Natural killer cell (primary cell): ENCODE results near the gene KDM4C. TPM values are rescaled to one million over a fixed set of nuclear protein-coding genes. Genes with fewer than 3 reads are reported as not detected.

ENCODE experiments used
- ATAC-seq, 3 donors: fragments of 150-1000 bp in 2 of 3; fragments of 200-7000 bp in 1 of 3; cut with Tn5 transposase; 1 replicate in 1 of 3; 2 replicates in 2 of 3; pipeline ENCODE4 v1.10.0; 2021; ENCODE audit warnings: mild to moderate bottlenecking in 2 of 3, moderate library complexity in 2 of 3
- DNase-seq, 2 donors: peaks; one replicate each; pipeline versions ENCODE4 v3.0.0 to v3.0.0-alpha.2; 2013 to 2021; ENCODE audit warnings: mixed read lengths in 1 of 2
- H3K27ac ChIP-seq: one replicate; pipeline ENCODE4 v1.5.1; 2013; ENCODE audit warnings: mild to moderate bottlenecking, low read length
- H3K27me3 ChIP-seq: one replicate; pipeline ENCODE4 v1.6.1; 2013; ENCODE audit warnings: low read length; ENCODE audit not compliant: control insufficient read depth, insufficient read depth
- H3K36me3 ChIP-seq: one replicate; pipeline ENCODE4 v1.6.1; 2013; ENCODE audit warnings: low read length; ENCODE audit not compliant: control insufficient read depth, insufficient read depth
- H3K4me1 ChIP-seq: one replicate; pipeline ENCODE4 v1.6.1; 2013; ENCODE audit warnings: low read length; ENCODE audit not compliant: control insufficient read depth, insufficient read depth
- H3K4me3 ChIP-seq: one replicate; pipeline ENCODE4 v1.5.1; 2013; ENCODE audit warnings: low read length
- H3K9me3 ChIP-seq: one replicate; pipeline ENCODE4 v1.6.1; 2013; ENCODE audit warnings: low read length; ENCODE audit not compliant: control insufficient read depth, insufficient read depth
- H3K27ac Mint-ChIP-seq, 2 donors: one replicate each; pipeline ENCODE4 v1.8.0; 2022; ENCODE audit warnings: mild to moderate bottlenecking in 2 of 2, mixed read lengths in 2 of 2, moderate library complexity in 1 of 2
- H3K27me3 Mint-ChIP-seq, 2 donors: one replicate each; pipeline ENCODE4 v1.8.0; 2022; ENCODE audit warnings: low read depth in 2 of 2, mixed read lengths in 2 of 2
- H3K36me3 Mint-ChIP-seq: one replicate; pipeline ENCODE4 v1.8.0; 2022; ENCODE audit warnings: mixed read lengths
- H3K4me1 Mint-ChIP-seq, 2 donors: one replicate each; pipeline ENCODE4 v1.8.0; 2022; ENCODE audit warnings: mixed read lengths in 2 of 2
- H3K4me3 Mint-ChIP-seq: one replicate; pipeline ENCODE4 v1.8.0; 2022; ENCODE audit warnings: mild to moderate bottlenecking, moderate library complexity, mixed read lengths
- H3K9me3 Mint-ChIP-seq, 2 donors: one replicate each; pipeline ENCODE4 v1.8.0; 2022; ENCODE audit warnings: mixed read lengths in 2 of 2
- CTCF ChIP-seq: fragments of 200-600 bp; IDR thresholded peaks from one replicate; pipeline ENCODE4 v1.8.0; 2022; ENCODE audit warnings: antibody characterized with exemption
- WGBS: methylation state at CpG from one replicate; pipeline ENCODE4 v1.1.7; 2013; ENCODE audit warnings: missing lambda C conversion rate; ENCODE audit not compliant: insufficient coverage; 5-methylcytosine and 5-hydroxymethylcytosine counted together
- intact Hi-C: fragments of 100-400 bp; cut with micrococcal nuclease; formaldehyde crosslinking; loops from one replicate; pipeline ENCODE4 v1.14.2; 2022
- total RNA-seq, 4 donors: library from RNA; stranded (reverse); fragments of 120-200 nt in 1 of 4; gene quantifications; one replicate each; pipeline versions ENCODE4 v1.2.3 to v1.2.4, GENCODE V29; 2013 to 2022

KDM4C gene
- total RNA-seq, 3 donors from 2014 or later (not counting 1 experiment from before 2014, with no cell fraction given) = 115 to 137 (median 116) TPM

GRCh38 chr9:7161469-7161868 lies 403.7 kb downstream of the KDM4C start:
- Histone ChIP-seq H3K4me1 (no peaks in the 10 kb centered on the region), H3K27me3 (no peaks in the 10 kb centered on the region), H3K27ac (no peak overlapping the region), H3K4me3 (no peak overlapping the region), H3K36me3 (peaks cover 22% of the 10 kb centered on the region), H3K9me3 (no peaks in the 10 kb centered on the region)
- peaks cover 16% of the 10 kb centered on the region for H3K36me3 Mint-ChIP-seq
- intact Hi-C loops = no loop called here
- no peak for TF ChIP-seq CTCF
- peaks cover 31 to 47% of the 10 kb centered on the region in 2 donors for H3K4me1 Mint-ChIP-seq
- no peaks in the 10 kb centered on the region for H3K27me3 Mint-ChIP-seq
- ATAC-seq (no peak), DNase-seq (no peak)
- H3K4me3 Mint-ChIP-seq = no peak overlapping the region
- 78% methylated on average over 2 of the region's 2 CpGs for WGBS
- no peak overlapping the region for H3K27ac Mint-ChIP-seq
- no peaks in the 10 kb centered on the region for H3K9me3 Mint-ChIP-seq

- Histone ChIP-seq H3K4me1 (no peaks in the 10 kb centered on the region), H3K36me3 (peaks cover 32% of the 10 kb centered on the region), H3K27ac (no peak overlapping the region), H3K9me3 (no peaks in the 10 kb centered on the region), H3K27me3 (no peaks in the 10 kb centered on the region), H3K4me3 (no peak overlapping the region)
- TF ChIP-seq CTCF = no peak
- Mint-ChIP-seq H3K27ac (no peak overlapping the region), H3K27me3 (no peaks in the 10 kb centered on the region), H3K36me3 (peaks cover 16% of the 10 kb centered on the region), H3K4me1 (peaks cover 13 to 26% of the 10 kb centered on the region in 2 donors), H3K9me3 (no peaks in the 10 kb centered on the region), H3K4me3 (no peak overlapping the region)
- no peak for ATAC-seq
- no peak for DNase-seq
- intact Hi-C loops = no loop called here
- 100% methylated on average over 1 of the region's 1 CpG for WGBS
These were observed 406.2 kb downstream of the KDM4C start for GRCh38 chr9:7163932-7164331.

GRCh38 chr9:7164440-7165330 lies 406.9 kb downstream of the KDM4C start:
- H3K9me3 Mint-ChIP-seq = no peaks in the 10 kb centered on the region
- Histone ChIP-seq H3K36me3 (peaks cover 34% of the 10 kb centered on the region), H3K27me3 (no peaks in the 10 kb centered on the region), H3K27ac (no peak overlapping the region), H3K4me1 (no peaks in the 10 kb centered on the region), H3K9me3 (no peaks in the 10 kb centered on the region), H3K4me3 (no peak overlapping the region)
- H3K4me3 Mint-ChIP-seq = no peak overlapping the region
- 92% methylated on average over 11 of the region's 13 CpGs for WGBS
- no peak for ATAC-seq
- no peak for TF ChIP-seq CTCF
- H3K27me3 Mint-ChIP-seq = no peaks in the 10 kb centered on the region
- H3K27ac Mint-ChIP-seq = no peak overlapping the region
- H3K4me1 Mint-ChIP-seq = peaks cover 9 to 19% of the 10 kb centered on the region in 2 donors
- DNase-seq = no peak
- intact Hi-C loops = no loop called here
- peaks cover 20% of the 10 kb centered on the region for H3K36me3 Mint-ChIP-seq
